ENCODE data around the gene TBCK.

The TBCK gene

DNA sequence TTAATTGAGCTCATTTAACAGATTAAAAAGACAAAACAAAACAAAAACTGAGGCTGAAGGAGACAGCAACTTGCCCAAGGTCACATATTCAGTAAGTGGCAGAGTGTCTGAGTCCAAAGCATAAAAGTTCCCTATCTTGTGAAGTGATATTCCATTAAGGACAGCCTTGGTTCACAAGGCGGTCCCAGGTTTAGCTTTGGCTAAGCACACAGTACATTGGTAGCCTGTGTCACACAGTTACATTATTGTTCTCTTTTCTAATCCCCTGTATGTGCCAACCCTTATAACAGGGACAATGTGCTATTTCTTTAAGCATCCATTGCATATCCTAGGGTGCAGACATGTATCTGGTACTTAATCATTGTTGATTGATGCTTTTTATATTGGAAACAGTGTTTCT lies 280.8 kb downstream of the TBCK start:
- Histone ChIP-seq H3F3A (ENCODE audit: insufficient read depth, low read length) (no peaks in the 10 kb centered on the region), H3K36me3 (replicated peaks; ENCODE audit: insufficient read depth, low read length) (no peaks in the 10 kb centered on the region), H3K9me3 (replicated peaks; ENCODE audit: insufficient read depth, low read length) (no peaks in the 10 kb centered on the region), H2AFZ (ENCODE audit: low read length) (no peak overlapping the region), H3K27me3 (replicated peaks; ENCODE audit: insufficient read depth, low read length) (no peaks in the 10 kb centered on the region), H3K27ac (ENCODE audit: low read length) (no peak overlapping the region), H3K4me1 (ENCODE audit: low read length) (no peaks in the 10 kb centered on the region), H3K9me2 (replicated peaks; ENCODE audit: insufficient read depth, low read length) (no peaks in the 10 kb centered on the region), H3K4me3 (ENCODE audit: low read length) (no peak overlapping the region), H3K4me2 (ENCODE audit: low read depth, low read length) (no peak overlapping the region), H4K20me1 (ENCODE audit: insufficient read depth, low read length) (no peaks in the 10 kb centered on the region), H3K79me2 (ENCODE audit: low read length) (no peaks in the 10 kb centered on the region), H3K9ac (ENCODE audit: low read length) (no peak overlapping the region)
- DNase-seq: no peak
- TF ChIP-seq EZH2phosphoT487 (IDR thresholded peaks at IDR 0.05; ENCODE audit: low read length) (no peak), CTCF (IDR thresholded peaks at IDR 0.05; ENCODE audit: low read length) (no peak), EZH2 (optimal IDR thresholded peaks at IDR 0.05; ENCODE audit: low read depth, low read length) (no peak)

- Histone ChIP-seq H3K4me3 (ENCODE audit: low read length) (no peak overlapping the region), H3F3A (ENCODE audit: insufficient read depth, low read length) (no peaks in the 10 kb centered on the region), H3K4me1 (ENCODE audit: low read length) (no peaks in the 10 kb centered on the region), H3K79me2 (ENCODE audit: low read length) (no peaks in the 10 kb centered on the region), H3K9me2 (replicated peaks; ENCODE audit: insufficient read depth, low read length) (no peaks in the 10 kb centered on the region), H4K20me1 (ENCODE audit: insufficient read depth, low read length) (no peaks in the 10 kb centered on the region), H3K36me3 (replicated peaks; ENCODE audit: insufficient read depth, low read length) (no peaks in the 10 kb centered on the region), H3K27me3 (replicated peaks; ENCODE audit: insufficient read depth, low read length) (no peaks in the 10 kb centered on the region), H3K9me3 (replicated peaks; ENCODE audit: insufficient read depth, low read length) (no peaks in the 10 kb centered on the region), H3K9ac (ENCODE audit: low read length) (no peak overlapping the region), H2AFZ (ENCODE audit: low read length) (no peak overlapping the region), H3K27ac (ENCODE audit: low read length) (no peak overlapping the region), H3K4me2 (ENCODE audit: low read depth, low read length) (no peak overlapping the region)
- TF ChIP-seq CTCF (IDR thresholded peaks at IDR 0.05; ENCODE audit: low read length): no peak
- TF ChIP-seq EZH2phosphoT487 (IDR thresholded peaks at IDR 0.05; ENCODE audit: low read length): no peak
- no peak for TF ChIP-seq EZH2 (optimal IDR thresholded peaks at IDR 0.05; ENCODE audit: low read depth, low read length)
- DNase-seq: no peak
Observed at GRCh38 chr4:106034751-106035150, 281.3 kb downstream of the TBCK start.

DNA sequence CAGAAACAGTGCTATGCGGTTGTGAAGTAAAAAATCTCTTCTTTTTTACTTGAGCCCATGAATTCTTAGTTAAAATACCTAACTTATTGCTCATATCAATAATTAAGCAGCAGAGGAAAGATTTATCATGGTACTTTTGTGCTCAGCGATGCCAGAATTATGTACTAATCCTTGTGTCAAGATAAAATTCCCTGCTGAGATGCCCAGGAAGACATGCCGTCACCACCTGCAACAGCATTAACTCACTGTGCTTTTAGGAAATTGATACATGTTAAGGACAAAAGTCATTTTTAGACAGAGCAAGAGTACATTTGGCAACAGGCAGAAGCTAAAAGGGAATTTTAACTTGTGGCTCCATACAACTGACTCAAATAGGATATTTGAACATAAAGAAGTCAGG lies 281.8 kb downstream of the TBCK start:
- no peaks in the 10 kb centered on the region for H4K20me1 ChIP-seq (ENCODE audit: insufficient read depth, low read length)
- H3K9me2 ChIP-seq (replicated peaks; ENCODE audit: insufficient read depth, low read length): no peaks in the 10 kb centered on the region
- no peak overlapping the region for H3K4me2 ChIP-seq (ENCODE audit: low read depth, low read length)
- no peak overlapping the region for H3K4me3 ChIP-seq (ENCODE audit: low read length)
- no peak overlapping the region for H2AFZ ChIP-seq (ENCODE audit: low read length)
- H3K9ac ChIP-seq (ENCODE audit: low read length): no peak overlapping the region
- TF ChIP-seq EZH2phosphoT487 (IDR thresholded peaks at IDR 0.05; ENCODE audit: low read length) (no peak), EZH2 (optimal IDR thresholded peaks at IDR 0.05; ENCODE audit: low read depth, low read length) (no peak), CTCF (IDR thresholded peaks at IDR 0.05; ENCODE audit: low read length) (no peak)
- no peaks in the 10 kb centered on the region for H3K4me1 ChIP-seq (ENCODE audit: low read length)
- no peak overlapping the region for H3K27ac ChIP-seq (ENCODE audit: low read length)
- no peaks in the 10 kb centered on the region for H3K9me3 ChIP-seq (replicated peaks; ENCODE audit: insufficient read depth, low read length)
- DNase-seq: no peak
- no peaks in the 10 kb centered on the region for H3K27me3 ChIP-seq (replicated peaks; ENCODE audit: insufficient read depth, low read length)
- H3K36me3 ChIP-seq (replicated peaks; ENCODE audit: insufficient read depth, low read length): no peaks in the 10 kb centered on the region
- no peaks in the 10 kb centered on the region for H3F3A ChIP-seq (ENCODE audit: insufficient read depth, low read length)
- H3K79me2 ChIP-seq (ENCODE audit: low read length): no peaks in the 10 kb centered on the region

Measured in MM.1S (cell line).